K562 (cell line): ENCODE results near the gene TLX2.

Source experiments
- ELK3 ChIP-seq: fragments of 450-650 bp; formaldehyde crosslinking; IDR thresholded peaks from 2 replicates; pipeline ENCODE4 v1.4.0; 2020; ENCODE audit warnings: mild to moderate bottlenecking
- FOXJ3 ChIP-seq: sonication (generic); formaldehyde crosslinking; IDR thresholded peaks from 2 replicates; pipeline ENCODE4 v1.4.0; 2020; ENCODE audit warnings: mild to moderate bottlenecking, missing genetic modification reagents
- NUFIP1 ChIP-seq: fragments of 450-650 bp; IDR thresholded peaks from 2 replicates; pipeline ENCODE4 v1.6.1; 2018; ENCODE audit not compliant: partially characterized antibody
- POLR2A ChIP-seq: fragments of 450-650 bp; conservative IDR thresholded peaks from 2 replicates; pipeline ENCODE4 v1.6.1; 2016
- POLR2G ChIP-seq: fragments of 200-400 bp; formaldehyde crosslinking; IDR thresholded peaks from 2 replicates; pipeline ENCODE4 v1.6.1; 2017; ENCODE audit warnings: low read depth, mild to moderate bottlenecking, antibody characterized with exemption, low read length, moderate library complexity
- SRSF1 ChIP-seq: fragments of 200-400 bp; formaldehyde crosslinking; IDR thresholded peaks from 2 replicates; pipeline ENCODE4 v1.6.1; 2017; ENCODE audit warnings: mild to moderate bottlenecking, low read depth, low read length, moderate library complexity
- SRSF9 ChIP-seq: fragments of 200-400 bp; formaldehyde crosslinking; IDR thresholded peaks from 2 replicates; pipeline ENCODE4 v1.6.1; 2017; ENCODE audit warnings: low read depth, low read length, borderline replicate concordance
- TCF7L2 ChIP-seq: fragments of 150-350 bp; IDR thresholded peaks from 2 replicates; pipeline ENCODE4 v1.6.1; 2016; ENCODE audit warnings: low read depth, mild to moderate bottlenecking, low read length, moderate library complexity
- TGIF2 ChIP-seq: sonication (generic); formaldehyde crosslinking; IDR thresholded peaks from 2 replicates; pipeline ENCODE4 v1.8.1; 2022; ENCODE audit warnings: mild to moderate bottlenecking, missing genetic modification reagents, moderate library complexity
- YBX1 ChIP-seq: fragments of 450-650 bp; IDR thresholded peaks from 2 replicates; pipeline ENCODE4 v1.7.1; 2016; ENCODE audit warnings: mild to moderate bottlenecking

- TF ChIP-seq SRSF1 = no peak
- no peak for TF ChIP-seq YBX1
- peak; percentile 70 for TF ChIP-seq POLR2G
- TF ChIP-seq SRSF9 = no peak
- TF ChIP-seq FOXJ3 (CRISPR knock-in tag) = no peak
- TF ChIP-seq POLR2A = peak; percentile 91
- no peak for TF ChIP-seq NUFIP1
- no peak for TF ChIP-seq ELK3 (CRISPR knock-in tag)
- no peak for TF ChIP-seq TCF7L2
- TF ChIP-seq TGIF2 (CRISPR knock-in tag) = 0 out of 2 replicates have a peak, but pooled peaks have one; percentile 70
Measured at GRCh38 chr2:74482801-74483674, 31.2 kb upstream of the TLX2 start, which contains the start of the genes CCDC142 and TTC31.
